Measurements from ENCODE around the gene NUAK2. TPM values are rescaled to one million over a fixed set of nuclear protein-coding genes. Genes with fewer than 3 reads are reported as not detected.

The NUAK2 gene
- total RNA-seq, 2 donors from 2014 or later, result 1.2 to 2.9 TPM

DNA sequence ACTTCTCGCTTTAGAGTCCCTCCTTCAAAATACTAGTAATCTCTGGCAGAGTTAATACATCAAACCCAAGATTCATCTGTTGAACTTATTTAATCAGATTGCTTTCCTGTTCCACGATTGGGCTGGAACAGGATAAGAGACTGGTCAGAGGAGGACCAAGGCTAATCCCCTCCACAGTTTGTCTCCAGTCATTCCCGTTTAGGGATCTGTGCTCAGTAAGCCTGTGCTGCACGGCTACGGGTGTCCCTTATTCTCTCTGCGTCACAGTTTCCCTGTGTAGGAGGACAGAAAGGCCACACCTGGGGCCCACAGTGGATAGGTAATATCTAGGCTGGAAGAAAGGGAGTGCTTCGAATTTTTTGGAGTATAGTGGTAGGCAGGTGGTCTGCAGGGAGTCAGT lies 16.5 kb upstream of the NUAK2 start:
- peaks cover 11% of the 10 kb centered on the region for H3K27me3 Mint-ChIP-seq
- no peak overlapping the region for H3K27ac Mint-ChIP-seq
- peaks cover 4% of the 10 kb centered on the region for H3K4me1 Mint-ChIP-seq
- H3K9me3 Mint-ChIP-seq, result no peaks in the 10 kb centered on the region
- no peak overlapping the region for H3K4me3 Mint-ChIP-seq
- ATAC-seq (replicated peaks), result no peak
- no peaks in the 10 kb centered on the region for H3K36me3 Mint-ChIP-seq (ENCODE audit: low read depth)

DNA sequence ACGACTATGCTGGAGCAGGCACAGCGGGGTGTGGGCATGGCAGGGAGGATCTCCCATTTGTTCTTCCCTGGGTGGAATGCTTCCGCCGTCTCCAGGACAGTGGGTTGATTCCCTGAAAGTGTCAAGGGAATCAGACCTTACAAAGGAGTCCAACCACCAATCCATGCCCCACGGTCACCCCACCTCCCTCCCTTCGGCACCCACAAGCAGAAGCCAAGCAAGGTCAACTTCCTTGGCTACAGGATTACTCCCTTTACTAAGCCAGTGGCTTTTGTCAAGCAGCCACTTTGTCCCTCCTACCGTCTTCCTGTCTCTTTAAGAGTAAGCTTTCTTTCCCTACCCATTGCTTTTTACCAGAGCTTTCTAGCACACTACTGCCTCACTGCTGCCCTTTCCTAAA lies 15.9 kb upstream of the NUAK2 start:
- H3K36me3 Mint-ChIP-seq (ENCODE audit: low read depth), result no peaks in the 10 kb centered on the region
- H3K4me1 Mint-ChIP-seq, result peaks cover 4% of the 10 kb centered on the region
- ATAC-seq (replicated peaks), result no peak
- H3K27me3 Mint-ChIP-seq, result peaks cover 7% of the 10 kb centered on the region
- no peak overlapping the region for H3K27ac Mint-ChIP-seq
- H3K4me3 Mint-ChIP-seq, result no peak overlapping the region
- no peaks in the 10 kb centered on the region for H3K9me3 Mint-ChIP-seq

DNA sequence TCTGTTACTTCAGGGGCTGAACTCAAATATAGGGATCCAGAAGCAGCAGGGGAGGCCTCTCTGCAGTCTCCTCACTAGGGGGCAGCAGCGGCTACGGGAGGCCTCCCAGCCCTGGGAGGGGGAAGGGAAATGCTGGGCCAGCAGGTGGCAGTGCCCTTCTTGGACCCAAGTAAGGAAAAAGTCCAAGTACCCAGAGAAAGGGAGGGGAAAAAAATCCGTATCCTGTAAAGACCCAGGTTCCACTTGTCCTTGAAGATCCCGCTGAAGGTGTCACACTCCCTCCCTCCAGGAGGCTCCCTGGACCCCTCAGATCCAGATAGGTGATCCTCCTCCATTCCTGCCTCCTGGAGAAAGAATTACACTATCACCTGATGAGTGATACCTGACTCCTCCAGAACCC lies 14.1 kb upstream of the NUAK2 start:
- Mint-ChIP-seq H3K4me3 (no peak overlapping the region), H3K4me1 (peaks cover 4% of the 10 kb centered on the region), H3K27me3 (no peaks in the 10 kb centered on the region), H3K36me3 (ENCODE audit: low read depth) (no peaks in the 10 kb centered on the region), H3K27ac (no peak overlapping the region), H3K9me3 (no peaks in the 10 kb centered on the region)
- ATAC-seq (replicated peaks), result peak; percentile 86

DNA sequence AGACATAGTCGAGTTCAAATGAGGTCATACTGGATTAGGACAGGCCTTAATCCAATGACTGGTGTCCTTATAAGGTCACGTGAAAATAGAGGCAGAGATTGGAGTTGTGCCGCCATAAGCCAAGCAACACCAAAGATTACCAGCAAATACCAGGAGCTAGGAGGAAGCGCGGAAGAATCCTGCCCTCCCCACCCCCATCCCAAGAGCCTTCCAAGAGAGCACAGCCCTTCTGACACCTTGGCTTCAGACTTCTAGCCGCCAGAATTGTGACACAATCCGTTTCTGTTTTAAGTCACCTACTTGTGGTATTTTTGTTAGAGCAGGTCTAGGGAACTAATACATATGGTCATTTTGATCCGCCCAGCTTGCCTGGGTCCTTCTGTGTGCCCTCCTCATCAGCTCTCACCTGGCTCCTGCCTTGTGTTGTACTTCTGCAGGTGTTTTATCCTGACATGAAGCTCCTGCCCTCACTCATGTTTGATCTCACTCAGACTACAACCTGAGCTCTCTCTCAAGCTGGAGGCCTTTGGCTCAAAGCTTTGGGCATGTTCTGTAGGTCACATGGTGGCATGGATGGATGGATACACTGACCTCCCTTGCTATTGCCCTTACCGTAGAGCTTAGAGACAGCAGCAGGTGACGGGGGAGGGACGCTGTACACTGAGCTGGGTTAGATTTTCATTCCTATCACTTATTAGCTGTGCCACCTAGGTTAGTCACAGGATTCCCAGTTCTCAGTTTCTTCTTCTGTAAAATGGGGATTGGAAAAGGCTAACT lies 10.7 kb upstream of the NUAK2 start:
- no peak overlapping the region for H3K27ac Mint-ChIP-seq
- H3K27me3 Mint-ChIP-seq, result peaks cover 3% of the 10 kb centered on the region

DNA sequence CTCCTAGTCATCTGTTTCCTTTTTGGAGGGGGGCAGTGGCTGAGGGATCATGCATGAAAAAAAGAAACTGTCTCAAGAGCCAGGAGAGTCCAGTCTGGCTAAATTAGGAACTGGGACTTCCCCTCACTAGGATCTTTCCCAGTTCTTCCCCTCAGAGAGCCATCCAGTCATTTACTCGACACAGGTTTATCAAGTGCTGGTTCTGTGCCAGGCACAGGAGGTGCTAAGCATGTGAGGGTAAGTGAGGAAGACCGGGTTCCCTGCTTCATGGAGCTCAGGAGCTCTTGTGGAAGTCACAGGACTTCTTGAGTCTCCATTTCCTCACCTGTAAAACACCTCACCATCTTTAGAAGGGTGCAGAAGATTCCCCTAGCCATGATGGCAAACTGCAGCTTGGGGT lies 8.6 kb upstream of the NUAK2 start:
- H3K27me3 Mint-ChIP-seq, result peaks cover 10% of the 10 kb centered on the region
- ATAC-seq (replicated peaks), result no peak
- H3K36me3 Mint-ChIP-seq (ENCODE audit: low read depth), result no peaks in the 10 kb centered on the region
- H3K9me3 Mint-ChIP-seq, result no peaks in the 10 kb centered on the region
- no peak overlapping the region for H3K4me3 Mint-ChIP-seq
- H3K4me1 Mint-ChIP-seq, result peaks cover 5% of the 10 kb centered on the region
- no peak overlapping the region for H3K27ac Mint-ChIP-seq

More for the DNA sequence above, 10.7 kb upstream of the NUAK2 start:
- Mint-ChIP-seq H3K4me1 (no peaks in the 10 kb centered on the region), H3K36me3 (ENCODE audit: low read depth) (no peaks in the 10 kb centered on the region), H3K9me3 (no peaks in the 10 kb centered on the region), H3K4me3 (no peak overlapping the region)
- no peak for ATAC-seq (replicated peaks)

DNA sequence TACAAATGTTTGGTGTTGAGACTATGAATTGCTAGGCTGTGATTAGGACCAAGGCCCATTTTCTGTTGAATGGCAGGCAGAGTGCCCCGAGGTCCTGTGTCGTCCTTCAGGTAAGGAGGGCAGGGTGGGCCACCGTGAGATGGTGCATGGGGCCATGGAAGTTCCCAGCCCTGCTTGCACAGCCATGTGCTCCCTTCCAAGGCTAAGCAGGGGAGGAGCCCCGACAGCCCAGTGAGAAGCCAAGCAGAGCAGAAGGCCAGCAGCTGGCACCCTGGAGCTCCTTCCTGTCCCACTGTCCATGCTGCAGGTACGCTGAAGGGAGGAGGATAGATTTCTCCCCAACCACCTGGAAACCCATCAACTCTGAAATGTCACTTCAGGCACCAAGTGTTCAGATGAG lies 8.2 kb upstream of the NUAK2 start:
- Mint-ChIP-seq H3K4me1 (peaks cover 6% of the 10 kb centered on the region), H3K36me3 (ENCODE audit: low read depth) (no peaks in the 10 kb centered on the region), H3K27me3 (peaks cover 10% of the 10 kb centered on the region), H3K4me3 (no peak overlapping the region), H3K9me3 (no peaks in the 10 kb centered on the region), H3K27ac (no peak overlapping the region)
- no peak for ATAC-seq (replicated peaks)

DNA sequence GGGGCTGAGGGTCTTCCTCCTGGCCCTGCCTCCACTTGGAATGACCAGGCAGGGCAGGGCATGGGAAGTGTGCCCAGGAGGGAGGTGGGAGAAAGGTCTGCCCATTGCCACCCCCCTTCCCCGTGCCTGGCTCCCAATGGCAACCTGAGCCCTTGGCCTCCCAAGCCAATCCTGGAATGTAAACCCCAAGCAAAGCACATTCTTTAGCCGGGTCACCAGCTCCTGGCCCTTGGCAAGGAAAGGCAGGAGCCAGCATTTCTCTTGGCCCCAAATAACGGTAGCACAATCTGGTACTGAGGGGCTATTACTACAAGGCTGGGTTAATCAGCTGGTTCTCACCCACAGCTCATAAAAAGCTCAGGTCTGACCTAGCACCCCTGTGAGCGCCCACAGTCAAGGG lies 6.9 kb upstream of the NUAK2 start:
- H3K27ac Mint-ChIP-seq, result no peak overlapping the region
- H3K9me3 Mint-ChIP-seq, result no peaks in the 10 kb centered on the region
- H3K4me3 Mint-ChIP-seq, result no peak overlapping the region
- ATAC-seq (replicated peaks), result no peak
- peaks cover 6% of the 10 kb centered on the region for H3K4me1 Mint-ChIP-seq
- peaks cover 10% of the 10 kb centered on the region for H3K27me3 Mint-ChIP-seq
- no peaks in the 10 kb centered on the region for H3K36me3 Mint-ChIP-seq (ENCODE audit: low read depth)

DNA sequence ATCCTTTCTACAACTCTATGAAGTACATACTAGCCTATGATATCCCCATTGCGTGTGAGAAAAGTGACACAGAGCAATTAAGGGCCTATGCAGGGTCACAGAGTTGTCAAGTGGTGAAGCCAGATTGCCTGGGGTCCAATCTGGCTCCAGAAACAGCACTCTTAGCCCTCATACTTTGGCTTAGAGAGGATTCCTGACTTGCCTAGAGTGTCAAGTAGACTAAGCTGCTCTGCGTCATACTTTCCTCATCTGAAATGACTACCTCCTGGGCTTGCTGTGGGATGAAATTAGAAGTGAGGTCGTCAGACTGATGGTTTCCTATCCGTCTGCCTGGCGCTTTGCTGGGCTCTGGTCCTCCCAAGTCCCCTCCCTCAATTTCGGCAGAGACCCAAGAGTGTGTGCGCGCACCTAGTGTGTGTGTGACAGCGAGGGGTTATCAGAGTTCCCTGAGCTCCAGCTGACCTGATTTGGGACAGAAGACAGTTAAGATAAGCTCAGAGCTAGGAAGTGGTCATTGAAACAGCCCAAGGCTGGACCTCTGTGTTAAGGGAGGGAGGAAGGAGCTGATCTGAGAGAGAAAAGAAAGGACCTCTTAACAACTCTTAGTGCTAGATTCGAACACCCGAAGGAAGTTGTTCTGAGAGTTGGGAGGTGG lies 5.4 kb upstream of the NUAK2 start:
- H3K36me3 Mint-ChIP-seq (ENCODE audit: low read depth), result no peaks in the 10 kb centered on the region
- H3K4me1 Mint-ChIP-seq, result peaks cover 6% of the 10 kb centered on the region
- no peaks in the 10 kb centered on the region for H3K9me3 Mint-ChIP-seq
- ATAC-seq (replicated peaks), result no peak
- H3K27ac Mint-ChIP-seq, result no peak overlapping the region
- peaks cover 10% of the 10 kb centered on the region for H3K27me3 Mint-ChIP-seq
- no peak overlapping the region for H3K4me3 Mint-ChIP-seq

DNA sequence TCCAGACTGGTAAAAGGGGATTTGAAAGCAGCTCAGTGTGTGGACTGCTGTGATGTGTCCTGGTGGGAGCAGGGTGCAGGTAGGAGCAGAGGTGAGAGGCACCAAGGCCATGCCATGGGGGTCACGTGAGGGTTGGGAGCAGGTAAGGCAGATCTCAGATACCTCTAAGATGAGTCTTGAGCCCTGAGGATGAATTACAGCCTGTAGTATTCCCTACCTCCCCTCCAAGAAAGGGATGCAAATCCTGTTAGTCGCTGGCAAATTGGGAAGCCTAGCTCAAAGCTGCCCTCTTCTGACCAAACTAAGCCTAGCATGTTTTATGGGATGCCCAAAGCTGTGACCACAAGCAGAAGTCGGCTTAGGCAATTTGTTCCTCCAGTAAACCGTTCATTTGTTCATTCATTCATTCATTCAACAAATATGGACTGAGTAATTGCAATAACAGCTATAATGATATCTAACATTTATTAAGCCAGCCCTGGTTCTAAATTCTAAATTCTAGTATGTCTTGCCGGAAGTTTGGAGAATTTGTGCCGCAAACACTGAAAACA lies 3.9 kb upstream of the NUAK2 start:
- no peaks in the 10 kb centered on the region for H3K9me3 Mint-ChIP-seq
- H3K27ac Mint-ChIP-seq, result no peak overlapping the region

DNA sequence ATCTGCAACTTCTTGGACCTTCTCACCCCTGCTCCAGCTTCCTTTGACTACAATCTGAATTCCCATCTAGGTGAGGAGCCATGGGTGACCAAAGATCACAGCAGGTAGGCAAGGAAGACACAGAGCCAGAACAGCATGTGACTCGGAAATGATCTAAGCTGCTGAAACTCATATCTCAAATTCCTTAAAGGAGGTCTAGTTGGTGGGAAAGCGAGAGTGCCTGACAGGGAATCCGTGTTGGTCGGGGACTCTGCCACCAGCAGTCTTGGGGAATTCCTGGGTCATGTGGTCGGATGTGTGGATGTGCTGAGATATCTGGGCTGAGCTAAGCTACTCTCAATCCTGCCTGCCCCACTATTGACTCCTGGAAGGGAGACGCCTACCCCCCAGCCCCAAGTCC lies 3.2 kb upstream of the NUAK2 start:
- no peak for ATAC-seq (replicated peaks)
- H3K4me1 Mint-ChIP-seq, result peaks cover 16% of the 10 kb centered on the region
- peaks cover 10% of the 10 kb centered on the region for H3K27me3 Mint-ChIP-seq
- H3K9me3 Mint-ChIP-seq, result no peaks in the 10 kb centered on the region
- no peak overlapping the region for H3K4me3 Mint-ChIP-seq
- H3K27ac Mint-ChIP-seq, result no peak overlapping the region
- H3K36me3 Mint-ChIP-seq (ENCODE audit: low read depth), result no peaks in the 10 kb centered on the region

More for the DNA sequence above, 3.9 kb upstream of the NUAK2 start:
- no peaks in the 10 kb centered on the region for H3K36me3 Mint-ChIP-seq (ENCODE audit: low read depth)
- no peak for ATAC-seq (replicated peaks)
- H3K27me3 Mint-ChIP-seq, result peaks cover 10% of the 10 kb centered on the region
- no peak overlapping the region for H3K4me3 Mint-ChIP-seq
- H3K4me1 Mint-ChIP-seq, result peaks cover 14% of the 10 kb centered on the region

DNA sequence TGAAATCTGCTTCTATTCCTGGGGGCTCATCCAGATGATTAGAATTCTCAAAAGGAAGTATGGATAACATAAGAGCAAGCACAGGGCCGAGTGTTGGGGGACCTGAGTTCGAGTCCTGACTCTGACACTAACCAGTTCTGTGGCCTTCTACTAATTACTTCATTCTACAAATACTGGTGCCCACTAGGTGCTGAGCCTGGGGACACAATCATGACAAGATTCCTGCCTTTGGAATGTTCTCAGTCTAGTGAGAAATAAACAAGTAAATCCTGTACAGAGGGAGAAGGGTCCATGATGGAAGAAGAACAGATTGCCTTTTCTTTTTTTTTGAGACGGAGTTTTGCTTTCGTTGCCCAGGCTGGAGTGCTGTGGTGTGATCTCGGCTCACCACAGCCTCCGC lies 2.2 kb upstream of the NUAK2 start:
- Mint-ChIP-seq H3K4me1 (peaks cover 25% of the 10 kb centered on the region), H3K36me3 (ENCODE audit: low read depth) (no peaks in the 10 kb centered on the region)

DNA sequence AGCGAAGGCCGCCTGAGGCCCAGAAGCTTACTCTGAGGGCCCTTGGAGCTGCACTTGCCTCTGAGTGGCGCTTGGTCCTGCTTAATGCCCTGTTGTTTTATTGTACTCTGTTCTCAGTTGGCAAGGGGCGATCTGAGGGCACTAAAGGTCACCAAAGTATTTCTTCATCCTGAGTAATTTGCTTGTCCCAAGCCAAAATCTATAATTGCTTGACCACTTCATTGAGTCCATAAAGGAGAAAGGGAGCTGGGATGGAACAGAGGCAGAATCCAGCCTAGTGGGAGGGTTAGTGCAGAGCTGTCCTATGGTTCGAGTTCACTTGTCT lies 376 bp upstream of the NUAK2 start:
- peaks cover 37% of the 10 kb centered on the region for H3K4me1 Mint-ChIP-seq
- H3K4me3 Mint-ChIP-seq, result peak overlapping the region; percentile 88
- H3K27ac Mint-ChIP-seq, result no peak overlapping the region
- no peaks in the 10 kb centered on the region for H3K36me3 Mint-ChIP-seq (ENCODE audit: low read depth)
- peaks cover 4% of the 10 kb centered on the region for H3K27me3 Mint-ChIP-seq
- ATAC-seq (replicated peaks), result no peak
- H3K9me3 Mint-ChIP-seq, result no peaks in the 10 kb centered on the region

More for the DNA sequence above, 2.2 kb upstream of the NUAK2 start:
- no peak for ATAC-seq (replicated peaks)
- H3K9me3 Mint-ChIP-seq, result no peaks in the 10 kb centered on the region
- no peak overlapping the region for H3K4me3 Mint-ChIP-seq
- no peak overlapping the region for H3K27ac Mint-ChIP-seq
- H3K27me3 Mint-ChIP-seq, result peaks cover 7% of the 10 kb centered on the region

DNA sequence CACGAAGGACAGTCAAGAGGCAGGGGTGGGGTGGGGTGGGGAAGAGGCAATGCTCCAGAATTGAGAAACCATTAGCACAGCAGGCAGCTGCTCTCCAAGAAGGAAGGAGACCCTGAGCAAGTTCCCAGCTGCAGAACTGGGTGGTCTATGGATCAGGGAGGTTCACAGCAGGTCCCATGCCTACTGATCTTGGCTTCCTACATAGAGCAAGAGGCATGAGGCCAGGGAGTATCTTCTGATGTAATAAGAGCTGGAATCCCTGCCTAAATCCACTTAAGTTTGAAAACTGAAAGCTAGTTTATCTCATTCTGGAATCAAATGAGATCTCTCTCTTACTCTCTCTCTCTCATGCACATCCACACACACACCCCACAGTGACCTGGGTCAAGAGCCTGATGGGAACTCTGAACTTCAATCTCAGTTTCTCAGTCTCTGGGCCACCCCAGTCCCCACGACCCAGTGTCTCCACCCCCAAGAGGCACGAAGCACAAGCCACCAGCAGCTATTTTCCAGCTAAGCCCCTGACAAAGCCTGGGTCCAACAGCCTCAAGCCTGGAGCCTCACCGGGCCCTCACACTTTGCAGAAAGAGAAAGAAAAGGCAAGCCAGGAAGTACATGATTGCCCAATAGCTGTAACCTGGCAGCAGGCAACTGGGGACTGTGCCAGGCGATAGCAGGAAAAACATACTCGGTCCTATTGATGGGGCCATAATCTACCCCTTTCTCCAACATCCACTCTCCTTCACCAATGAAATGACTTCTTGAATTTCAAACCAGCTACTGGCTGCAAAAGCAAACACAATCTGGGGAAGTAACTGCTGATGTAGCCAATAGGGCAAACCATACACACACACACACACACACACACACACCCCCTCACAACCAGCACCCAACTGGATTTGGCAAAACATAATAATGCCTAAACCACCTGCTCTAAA lies 2.2 kb downstream of the NUAK2 start:
- H3K4me1 Mint-ChIP-seq, result peaks cover 51% of the 10 kb centered on the region
- H3K27me3 Mint-ChIP-seq, result no peaks in the 10 kb centered on the region
- H3K36me3 Mint-ChIP-seq (ENCODE audit: low read depth), result no peaks in the 10 kb centered on the region
- H3K27ac Mint-ChIP-seq, result peak overlapping the region; percentile 82
- H3K4me3 Mint-ChIP-seq, result peak overlapping the region; percentile 88
- ATAC-seq (replicated peaks), result peak; percentile 33
- H3K9me3 Mint-ChIP-seq, result no peaks in the 10 kb centered on the region

DNA sequence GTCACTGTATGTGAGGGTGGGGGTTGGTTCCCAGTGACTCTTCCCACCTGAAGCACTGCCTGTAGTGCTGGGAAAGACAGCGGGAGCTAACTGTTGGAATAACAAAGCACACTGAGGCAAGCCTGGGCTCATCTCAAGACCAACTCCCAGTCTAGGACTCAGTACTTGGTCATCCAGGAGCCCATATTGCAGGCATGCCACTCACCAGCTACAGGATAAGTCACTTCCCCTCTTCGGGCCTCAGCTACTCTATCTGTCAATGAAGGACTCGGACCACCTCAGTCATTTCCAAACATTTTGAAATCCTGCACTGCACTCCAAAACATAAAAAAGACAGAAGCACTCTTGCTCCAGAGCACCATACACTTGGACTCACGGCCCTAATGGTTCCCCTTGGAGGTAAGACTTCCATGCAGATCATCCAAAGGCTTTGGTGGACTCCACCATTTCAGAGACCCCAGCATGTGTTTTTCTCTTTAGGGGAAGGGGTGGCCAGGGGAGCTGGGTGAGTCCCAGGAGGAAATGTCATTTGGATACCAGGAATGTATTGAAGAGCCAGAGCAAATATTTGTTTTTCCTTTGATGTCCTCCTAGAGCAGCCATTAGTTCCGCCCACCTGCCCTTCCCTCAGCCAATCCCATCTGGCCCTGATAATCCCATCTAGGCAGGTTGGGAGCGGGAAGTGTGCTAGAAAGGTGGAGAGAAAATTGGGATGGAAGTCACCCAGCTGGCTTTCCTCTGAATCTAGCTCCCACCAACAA lies 3.1 kb downstream of the NUAK2 start:
- Mint-ChIP-seq H3K36me3 (ENCODE audit: low read depth) (no peaks in the 10 kb centered on the region), H3K4me1 (peaks cover 58% of the 10 kb centered on the region), H3K27ac (no peak overlapping the region), H3K4me3 (peak overlapping the region; percentile 88), H3K9me3 (no peaks in the 10 kb centered on the region), H3K27me3 (no peaks in the 10 kb centered on the region)
- no peak for ATAC-seq (replicated peaks)
